GM19463 (cell line): ENCODE results near the gene UBAP2.

Experiments
- ATAC-seq: cut with Tn5 transposase; IDR thresholded peaks from one replicate; pipeline ENCODE4 v1.9.1; 2021; ENCODE audit warnings: mild to moderate bottlenecking, moderate library complexity; ENCODE audit not compliant: unreplicated experiment

UBAP2 gene

DNA sequence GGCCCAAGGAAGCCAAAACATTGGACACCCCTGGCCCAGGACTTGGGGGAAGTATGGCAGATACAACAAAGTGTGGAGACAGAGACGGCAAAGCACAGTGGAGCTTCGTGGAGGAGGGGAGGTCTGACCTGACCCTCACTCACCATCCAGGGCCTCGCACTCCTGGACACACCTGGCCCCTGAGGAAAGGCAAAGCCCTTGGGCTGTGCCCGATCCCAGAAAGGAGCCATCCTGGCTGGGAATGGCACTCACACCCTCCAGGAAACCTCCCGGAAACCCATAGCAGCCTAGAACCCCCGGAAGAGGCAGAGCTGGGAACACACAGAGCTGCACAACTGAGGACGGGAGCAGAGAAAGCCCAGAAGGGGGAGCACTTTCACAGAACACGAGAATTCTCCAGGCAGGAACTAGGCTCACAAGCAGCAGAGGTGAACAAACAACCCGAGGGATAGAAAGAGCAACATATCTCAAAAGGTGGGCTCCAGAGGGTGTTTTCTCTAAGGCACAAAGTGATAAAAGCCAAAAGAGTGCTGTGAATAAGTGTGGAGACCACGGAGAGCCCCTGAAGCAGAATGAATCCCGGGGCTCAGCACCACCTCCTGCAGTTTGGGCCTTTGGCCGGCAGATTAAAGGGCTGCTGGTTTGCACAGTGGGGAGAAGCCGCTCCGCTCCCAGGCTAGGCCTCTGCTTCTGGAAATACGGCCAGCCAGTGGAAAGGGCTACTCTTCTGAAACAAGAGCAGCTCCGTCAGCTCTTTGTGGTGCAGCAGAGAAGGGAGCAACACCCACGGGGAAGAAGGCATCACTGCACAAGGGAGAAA lies 123.5 kb downstream of the UBAP2 start:
- no peak for ATAC-seq

DNA sequence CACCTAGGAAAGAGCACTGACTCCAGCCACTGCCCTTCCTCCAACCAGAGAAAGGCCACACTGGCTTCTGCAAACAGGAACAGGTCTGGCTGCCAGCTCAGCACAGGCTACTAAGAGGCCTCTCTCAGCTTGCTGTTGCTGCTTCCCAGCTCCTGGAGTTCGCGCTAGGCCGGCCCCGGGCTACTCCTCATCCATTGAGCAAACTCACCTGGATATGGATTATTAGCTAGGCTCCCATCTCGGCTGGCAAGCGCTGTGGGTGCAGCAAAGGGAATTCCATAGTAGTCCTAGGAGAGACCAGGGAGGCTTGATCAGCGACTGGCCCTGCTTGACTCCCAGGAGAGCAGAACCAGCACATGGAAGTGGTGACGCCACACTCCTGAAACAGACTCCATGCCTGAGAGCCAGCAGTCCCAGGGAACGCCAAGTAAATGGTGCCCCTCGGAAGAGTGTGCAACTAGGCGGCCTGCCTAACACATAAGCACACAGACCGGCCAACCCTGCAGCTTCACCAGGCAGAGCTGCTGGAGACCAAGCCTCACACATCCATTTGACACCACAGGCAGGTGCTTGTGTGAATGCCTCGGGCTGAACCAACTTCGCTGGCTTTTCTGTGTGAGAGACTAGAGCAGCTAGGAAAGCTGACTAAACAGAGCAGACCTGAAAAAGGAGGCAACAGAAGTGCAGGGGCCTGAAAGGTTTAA lies 124.5 kb downstream of the UBAP2 start:
- ATAC-seq: no peak

DNA sequence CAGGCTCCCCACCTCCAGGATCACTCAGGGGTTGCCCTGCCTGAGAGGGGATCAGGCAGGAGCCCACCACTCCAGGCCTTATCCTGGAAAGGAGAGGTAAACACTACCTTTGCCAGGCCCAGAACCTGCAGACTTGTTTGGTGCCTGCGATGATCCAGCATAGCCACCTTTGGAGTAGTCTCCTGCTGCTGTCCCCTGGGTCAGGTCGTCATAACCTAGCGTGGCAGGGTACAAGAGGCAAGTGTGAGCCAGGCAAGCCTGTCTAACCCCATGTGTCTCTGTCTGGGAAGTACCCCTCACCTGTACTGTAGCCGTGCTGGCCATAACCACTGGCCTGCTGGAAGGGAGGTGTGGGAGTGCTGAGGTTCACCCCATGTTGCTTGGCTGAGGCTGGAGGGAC lies 125.6 kb downstream of the UBAP2 start:
- no peak for ATAC-seq

DNA sequence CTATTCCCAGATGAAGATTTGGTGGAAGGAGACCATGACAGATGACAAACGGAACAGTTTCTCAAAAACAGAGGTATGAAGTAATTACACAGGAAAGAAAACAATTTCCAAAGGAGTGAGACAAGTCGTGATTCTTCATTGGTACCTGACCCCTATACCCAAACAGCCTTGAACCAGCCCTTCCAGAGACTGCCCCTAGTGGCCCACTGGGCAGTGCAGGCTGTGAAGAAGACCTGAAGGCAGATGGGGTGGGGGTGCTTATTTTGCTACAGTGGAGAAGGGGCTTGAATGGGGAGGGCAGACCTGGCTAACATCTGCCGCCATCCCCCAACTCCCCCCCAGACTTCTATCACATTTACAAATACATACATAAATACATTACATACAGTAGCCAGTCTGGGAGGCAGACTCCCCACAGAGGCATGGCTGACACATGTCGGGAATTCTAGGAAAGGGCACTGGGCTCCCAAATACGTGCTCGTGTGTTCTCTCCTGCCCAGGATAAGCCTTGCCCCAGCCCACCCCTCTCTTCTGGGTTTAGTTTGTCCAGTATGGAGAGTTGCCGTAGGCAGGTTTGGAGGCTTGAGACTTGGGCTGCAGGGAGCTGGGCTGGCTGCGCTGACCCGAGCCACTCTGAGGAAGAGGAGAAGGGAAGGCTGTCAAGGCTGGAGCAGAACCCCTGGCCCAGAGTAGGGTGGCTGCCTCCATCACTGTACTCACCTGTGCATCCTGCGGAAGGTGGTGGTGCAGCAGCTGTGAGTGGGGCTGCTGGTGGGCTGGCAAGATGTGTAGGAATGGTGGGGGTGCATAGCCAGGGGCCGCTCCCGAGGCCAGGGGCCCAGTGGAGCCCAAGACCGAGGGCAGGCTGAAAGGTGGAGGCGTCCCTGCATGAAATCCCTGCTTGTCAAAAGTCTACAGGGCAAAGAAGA lies 126.5 kb downstream of the UBAP2 start:
- ATAC-seq: no peak

DNA sequence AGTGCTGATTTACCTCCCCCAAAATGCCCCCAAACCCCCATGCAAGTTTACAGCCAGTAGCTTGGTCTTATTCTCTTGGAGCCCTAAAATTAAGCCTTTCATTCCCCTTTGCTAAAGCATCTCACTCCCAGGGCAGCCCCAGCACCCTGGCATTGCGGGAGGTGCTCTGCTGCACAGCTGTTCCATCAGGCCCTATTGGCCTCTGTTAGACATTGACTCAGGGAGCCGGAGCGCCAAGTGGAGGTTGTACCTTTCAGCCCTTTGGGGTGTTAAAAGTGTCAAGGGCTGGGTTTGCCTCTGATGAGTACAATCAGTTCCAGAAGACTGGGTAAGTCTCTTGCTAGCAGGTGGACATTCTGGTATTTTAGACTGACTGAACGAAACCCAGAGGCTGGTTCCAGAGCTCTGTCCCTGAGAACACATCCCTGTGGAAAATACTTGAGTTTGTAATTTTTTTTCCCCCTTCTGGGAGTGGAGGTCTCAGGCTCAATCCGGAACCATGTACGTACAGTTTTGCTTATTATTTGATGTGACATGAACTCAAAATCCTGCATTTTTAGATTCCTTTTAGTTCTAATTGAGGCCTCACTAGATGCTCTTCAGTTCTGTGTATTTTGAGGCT lies 129.3 kb downstream of the UBAP2 start:
- ATAC-seq: no peak

DNA sequence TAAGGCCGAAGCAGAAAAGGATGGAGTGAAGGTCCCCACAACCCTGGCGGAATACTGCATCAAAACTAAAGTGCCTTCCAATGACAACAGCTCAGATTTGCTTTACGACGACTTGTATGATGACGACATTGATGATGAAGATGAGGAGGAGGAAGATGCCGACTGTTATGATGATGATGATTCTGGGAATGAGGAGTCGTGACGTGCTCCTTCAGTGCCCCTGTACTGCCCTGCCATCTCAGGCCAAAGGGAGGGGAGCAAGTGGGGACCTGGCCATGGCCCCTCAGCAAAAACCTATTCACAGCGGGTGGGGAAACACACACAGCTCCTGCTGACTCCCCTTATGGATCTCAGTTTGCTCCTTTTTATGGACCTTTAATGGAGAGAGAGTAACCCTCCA lies 131.7 kb downstream of the UBAP2 start:
- no peak for ATAC-seq

DNA sequence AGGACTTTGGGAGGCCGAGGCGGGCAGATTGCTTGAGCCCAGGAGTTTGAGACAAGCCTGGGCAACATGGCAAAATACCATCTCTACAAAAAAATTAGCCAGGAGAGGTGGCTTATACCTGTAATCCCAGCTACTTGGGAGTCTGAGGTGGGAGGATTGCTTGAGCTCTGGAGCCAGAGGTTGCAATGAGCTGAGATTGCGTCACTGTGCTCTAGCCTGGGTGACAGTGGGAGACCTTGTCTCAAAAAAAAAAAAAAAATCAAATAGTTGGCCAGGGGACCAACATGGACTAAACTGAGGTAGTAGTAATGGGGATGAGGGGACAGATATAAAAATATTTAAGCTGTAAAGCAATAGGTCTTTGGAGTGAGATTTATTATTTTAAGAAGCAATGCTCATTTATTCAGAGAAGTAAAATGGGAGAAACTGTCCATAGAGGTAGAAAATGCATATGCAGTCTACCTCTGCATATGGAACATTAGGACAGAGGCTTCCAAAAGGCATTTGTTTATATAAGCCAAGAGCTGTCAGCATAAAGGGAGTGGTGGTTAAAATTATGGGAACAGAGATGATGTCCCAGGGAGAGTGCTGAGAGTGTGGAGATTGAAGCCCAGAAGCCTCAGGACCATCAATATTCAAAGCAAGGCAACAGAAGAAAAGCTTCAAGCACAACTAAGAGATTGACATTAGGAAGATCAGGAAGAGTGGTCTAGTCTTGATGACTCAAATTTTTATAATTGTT lies 133.6 kb downstream of the UBAP2 start:
- no peak for ATAC-seq

DNA sequence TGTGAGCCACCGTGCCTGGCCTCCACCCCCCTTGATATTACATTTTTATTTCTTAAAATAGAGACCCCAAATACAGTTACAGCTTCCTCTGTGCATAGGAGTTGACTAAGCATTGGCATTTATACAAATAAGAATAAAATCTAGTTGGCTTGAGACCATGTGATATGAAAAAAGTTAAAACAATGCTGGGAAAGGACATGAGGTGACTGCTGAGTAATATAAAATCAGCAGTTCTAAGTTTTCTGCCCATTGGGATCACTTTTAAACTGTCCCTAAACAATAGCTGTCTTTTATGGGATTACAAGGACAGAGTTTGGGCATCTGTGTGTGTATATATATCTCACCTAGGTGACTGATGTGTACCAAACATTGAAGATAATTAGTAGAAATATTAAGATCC lies 135.1 kb downstream of the UBAP2 start:
- ATAC-seq: no peak

DNA sequence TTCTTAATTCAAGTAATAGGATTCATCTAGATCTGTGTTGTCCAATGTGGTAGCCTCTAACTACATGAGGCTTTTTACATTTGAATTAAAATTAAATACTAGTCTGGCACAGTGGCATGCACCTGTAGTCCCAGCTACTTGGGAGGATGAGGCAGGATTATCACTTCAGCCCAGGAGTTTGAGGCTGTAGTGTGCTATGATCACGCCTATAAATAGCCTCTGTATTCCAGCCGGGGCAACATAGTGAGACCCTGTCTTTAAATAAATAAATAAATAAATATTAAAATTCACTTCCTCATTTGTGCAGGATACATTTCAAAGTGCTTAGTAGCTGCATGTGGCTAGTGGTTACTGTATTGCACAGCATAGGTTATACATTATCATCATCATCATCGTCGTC lies 139.9 kb downstream of the UBAP2 start:
- ATAC-seq: no peak

DNA sequence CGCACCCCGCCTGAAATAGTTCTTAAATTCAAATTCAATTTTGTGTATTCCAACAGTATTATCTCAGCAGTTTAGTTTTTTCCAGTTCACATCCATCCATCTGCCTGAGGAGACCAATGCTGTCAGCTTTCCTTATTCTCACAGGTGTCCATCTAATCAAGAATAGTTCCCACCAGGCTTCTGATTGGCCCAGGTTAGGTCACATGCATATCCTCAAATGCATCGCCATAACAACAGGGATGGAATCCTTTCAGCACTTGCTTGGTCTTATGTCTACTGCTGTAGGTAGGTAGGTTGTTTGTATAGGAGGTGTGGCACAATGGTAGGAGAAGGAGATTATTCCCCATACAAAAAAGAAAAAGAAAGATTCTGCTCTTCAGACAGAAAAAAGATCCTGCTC lies 140.6 kb downstream of the UBAP2 start:
- ATAC-seq: no peak

DNA sequence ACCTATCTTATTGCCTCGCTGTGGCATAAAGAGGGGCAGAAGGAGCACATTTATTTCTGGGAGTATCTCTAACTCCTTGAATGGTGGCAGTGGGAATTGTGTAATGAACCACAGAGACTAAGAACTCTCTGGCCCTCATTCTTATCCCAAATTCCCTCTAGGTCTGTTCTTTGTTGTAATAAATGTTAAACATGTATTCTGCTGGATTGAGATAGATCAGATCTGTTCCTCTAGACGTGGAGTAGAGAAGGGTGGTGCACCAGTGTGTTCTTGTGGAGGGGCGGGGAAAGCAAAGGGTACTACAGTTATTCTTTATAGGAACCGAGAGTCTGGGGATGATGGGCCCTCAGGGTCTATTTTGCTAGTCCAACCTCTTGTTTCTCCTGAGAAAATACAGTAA lies 141.3 kb downstream of the UBAP2 start:
- ATAC-seq: no peak

DNA sequence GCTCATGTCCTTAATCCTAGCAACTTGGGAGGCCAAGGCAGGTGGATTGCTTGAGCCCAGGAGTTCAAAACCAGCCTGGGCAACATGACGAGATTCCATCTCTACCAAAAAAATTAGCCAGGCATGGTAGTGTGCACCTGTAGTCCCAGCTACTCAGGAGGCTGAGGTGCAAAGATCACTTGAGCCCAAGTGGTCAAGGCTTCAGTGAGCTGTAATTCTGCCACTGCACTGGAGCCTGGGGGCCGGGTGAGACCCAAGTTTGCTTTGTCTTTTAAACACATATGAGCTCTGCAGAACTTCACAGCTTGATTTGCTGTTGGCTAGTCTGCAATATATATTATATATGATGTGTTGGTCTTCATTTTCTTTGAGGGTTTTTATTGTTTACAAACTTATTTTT lies 141.9 kb downstream of the UBAP2 start:
- no peak for ATAC-seq

DNA sequence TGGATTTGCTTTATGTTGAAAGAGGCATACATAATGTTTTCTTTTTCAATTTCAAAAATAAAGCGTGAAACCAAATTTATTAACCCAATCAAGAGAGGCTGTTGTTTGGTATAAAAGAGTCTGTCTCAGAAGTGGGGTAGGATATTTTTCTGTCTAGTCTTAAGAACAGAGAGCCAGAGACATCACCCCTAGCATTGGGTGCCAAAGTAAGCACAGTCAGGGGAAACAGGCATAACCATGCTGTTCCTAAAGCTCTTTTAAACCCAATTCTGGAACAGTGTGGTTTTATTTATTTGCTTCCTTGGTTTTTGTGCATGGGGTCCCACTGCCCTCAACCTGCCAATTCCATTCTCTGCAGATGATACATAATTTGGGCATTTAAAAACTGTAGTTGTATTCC lies 143.6 kb downstream of the UBAP2 start:
- no peak for ATAC-seq

DNA sequence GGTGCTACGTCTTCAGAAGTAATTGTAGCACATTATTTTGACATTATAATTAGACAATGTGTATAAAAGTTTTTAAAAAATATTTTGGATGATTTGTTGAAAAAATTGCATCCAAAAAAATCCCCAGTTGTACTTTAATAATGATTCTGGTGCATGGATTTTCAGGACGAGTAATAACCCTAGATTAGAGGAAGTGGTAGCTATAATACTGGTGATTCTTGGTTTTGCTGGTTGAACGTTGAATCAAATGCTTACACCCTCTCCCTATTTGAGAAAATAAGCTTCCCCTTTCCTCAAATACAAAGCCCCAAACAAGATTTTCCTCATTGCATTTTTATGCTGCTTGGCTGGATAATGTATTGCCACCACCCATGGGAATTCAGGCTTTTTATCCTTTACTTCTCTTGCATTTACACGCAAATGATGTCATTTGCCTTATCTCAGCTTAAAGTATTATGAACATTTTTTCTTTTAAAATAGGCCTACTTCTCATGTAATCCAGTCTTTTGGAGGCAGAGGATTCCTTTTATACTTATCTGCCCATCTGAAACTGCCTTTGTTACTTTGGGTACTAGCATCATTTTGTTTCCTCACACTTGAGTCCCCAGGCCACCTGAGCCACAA lies 145.4 kb downstream of the UBAP2 start:
- no peak for ATAC-seq

DNA sequence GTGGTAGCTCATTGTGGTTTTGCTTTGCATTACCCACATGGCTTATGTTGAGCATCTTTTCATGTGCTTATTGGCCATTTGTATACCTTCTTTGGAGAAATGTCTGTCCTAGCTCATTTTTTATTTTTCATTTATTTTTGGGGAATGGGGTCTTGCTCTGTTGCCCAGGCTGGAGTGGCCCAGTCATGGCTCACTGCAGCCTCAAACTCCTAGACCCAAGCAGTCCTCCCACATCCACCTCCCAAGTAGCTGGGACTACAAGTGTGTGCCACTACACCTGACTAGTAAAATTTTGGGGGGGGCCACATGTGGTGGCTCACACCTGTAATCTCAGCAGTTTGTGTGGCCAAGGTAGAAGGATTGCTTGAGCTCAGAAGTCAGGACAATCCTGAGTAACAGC lies 154.4 kb downstream of the UBAP2 start:
- no peak for ATAC-seq

DNA sequence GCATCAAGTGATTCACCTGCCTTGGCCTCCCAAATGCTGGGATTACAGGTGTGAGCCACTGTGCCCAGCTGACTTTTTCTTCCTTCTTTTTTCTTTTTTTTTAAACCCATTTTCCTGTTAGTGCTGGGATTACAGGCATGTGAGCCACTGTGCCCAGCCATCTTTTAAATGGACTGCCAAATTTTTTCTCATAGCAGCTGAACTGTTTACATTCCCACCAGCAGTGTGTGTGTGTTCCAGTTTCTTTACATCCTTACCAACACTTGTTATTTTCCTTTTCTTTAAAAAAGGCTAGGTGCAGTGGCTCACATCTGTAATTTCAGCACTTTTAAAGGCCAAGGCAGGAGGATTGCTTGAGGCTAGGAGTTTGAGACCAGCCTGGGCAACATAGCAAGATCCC lies 154.8 kb downstream of the UBAP2 start:
- ATAC-seq: no peak

DNA sequence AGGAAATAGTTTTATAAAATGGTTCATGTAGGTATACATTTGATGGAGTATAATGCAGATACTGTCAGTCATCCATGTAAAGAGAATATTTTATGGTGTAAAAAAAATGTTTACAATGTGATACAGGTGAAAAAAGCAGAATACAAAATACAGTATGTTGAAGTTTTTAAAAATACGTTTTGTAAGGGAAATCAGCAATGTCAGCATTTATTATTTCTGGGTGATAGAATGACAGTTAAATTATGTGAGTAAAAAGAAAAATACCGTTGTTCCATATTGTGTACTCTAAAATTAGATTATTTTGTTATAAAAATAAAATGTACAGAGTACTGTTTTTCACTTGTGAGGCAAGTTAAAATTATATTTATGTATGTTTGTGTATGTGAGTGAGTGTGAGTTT lies 162.7 kb downstream of the UBAP2 start:
- ATAC-seq: no peak

DNA sequence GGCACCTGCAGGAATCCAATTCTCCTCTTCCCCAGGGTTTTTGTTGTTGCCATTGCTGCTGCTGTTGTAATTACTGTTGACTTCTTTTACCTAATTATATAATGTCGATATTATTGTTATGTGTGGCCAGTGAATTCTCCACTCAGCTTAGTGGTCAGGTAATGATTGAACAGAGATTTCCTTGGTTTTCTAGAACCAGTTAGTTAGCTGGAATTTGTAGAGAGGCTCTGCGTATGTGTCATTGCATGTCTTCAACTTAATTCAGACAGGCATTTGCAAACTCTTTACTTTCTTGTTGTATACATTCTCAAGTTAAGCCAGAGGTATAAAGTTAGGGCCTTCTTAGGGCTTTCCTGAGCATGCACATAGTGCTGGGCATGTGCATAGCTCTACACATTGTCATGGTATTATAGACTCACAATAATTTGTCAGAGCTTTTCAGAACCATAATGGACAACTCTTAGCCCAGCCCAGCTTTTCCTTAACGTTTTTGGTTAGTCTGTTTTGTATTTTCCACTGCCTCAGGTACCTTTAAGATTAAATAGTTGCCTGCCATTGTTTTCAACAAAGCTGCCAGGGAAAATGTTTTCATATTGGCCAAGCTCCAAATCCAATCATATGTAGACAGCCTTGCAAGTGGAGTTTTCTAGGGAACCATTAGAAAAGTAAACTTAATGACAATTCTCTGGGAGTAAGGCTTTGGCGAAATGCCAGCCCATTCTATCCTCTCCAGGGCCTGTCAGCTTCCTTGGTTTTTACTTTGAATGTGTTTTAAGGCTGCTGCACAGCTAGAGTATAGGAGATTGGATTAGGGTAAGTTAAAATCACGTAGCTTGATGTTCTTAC lies 163.6 kb downstream of the UBAP2 start:
- ATAC-seq: no peak

DNA sequence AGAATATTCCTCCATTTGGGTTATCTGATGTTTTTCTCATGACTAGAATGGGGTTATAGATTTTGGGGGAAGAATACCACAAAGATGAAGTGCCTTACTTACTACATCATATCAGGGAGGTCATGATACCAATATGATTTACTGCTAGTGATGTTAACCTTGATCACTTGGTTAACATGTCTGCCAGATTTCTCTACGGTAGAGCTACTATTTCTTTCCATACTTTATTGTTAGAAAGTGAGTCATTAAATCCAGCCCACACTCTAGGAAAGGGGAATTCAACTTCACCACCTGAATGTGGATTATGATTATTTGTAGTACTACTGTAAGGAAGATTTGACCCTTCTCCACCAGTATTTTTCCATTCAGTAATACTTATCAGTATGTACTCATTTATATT lies 167.1 kb downstream of the UBAP2 start:
- no peak for ATAC-seq
